DMS79 (cell line): ENCODE data around the gene HSP90AB1.

Experiments used
- DNase-seq: peaks from one replicate; lab custom pipeline; 2025; lab: John Stamatoyannopoulos, UW

Gene HSP90AB1

GRCh38 chr6:44246663-44247337 is at the start of gene HSP90AB1:
TSS of gene HSP90AB1 (plus strand) at chr6:44247101. CDS start at chr6:44248630, 1,529 bp downstream.
- peak; percentile 96 for DNase-seq

DNA sequence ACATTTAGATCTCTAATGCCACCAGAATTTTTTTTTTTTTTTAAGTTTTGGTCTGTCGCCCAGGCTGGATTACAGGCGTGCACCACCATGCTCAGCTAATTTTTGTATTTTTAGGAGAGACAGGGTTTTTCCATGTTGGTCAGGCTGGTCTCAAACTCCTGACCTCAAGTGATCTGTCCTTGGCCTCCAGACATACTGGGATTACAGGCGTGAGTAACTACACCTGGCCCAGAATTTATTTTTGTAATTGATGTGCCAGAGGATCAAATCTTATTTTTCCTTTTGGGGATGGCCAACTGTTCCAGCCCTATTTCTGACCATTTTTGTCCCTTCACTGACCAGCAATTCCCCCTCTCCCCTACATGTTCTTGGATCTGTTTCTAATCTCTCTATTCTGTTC is 48.2 kb upstream of the HSP90AB1 start:
- DNase-seq: no peak

DNA sequence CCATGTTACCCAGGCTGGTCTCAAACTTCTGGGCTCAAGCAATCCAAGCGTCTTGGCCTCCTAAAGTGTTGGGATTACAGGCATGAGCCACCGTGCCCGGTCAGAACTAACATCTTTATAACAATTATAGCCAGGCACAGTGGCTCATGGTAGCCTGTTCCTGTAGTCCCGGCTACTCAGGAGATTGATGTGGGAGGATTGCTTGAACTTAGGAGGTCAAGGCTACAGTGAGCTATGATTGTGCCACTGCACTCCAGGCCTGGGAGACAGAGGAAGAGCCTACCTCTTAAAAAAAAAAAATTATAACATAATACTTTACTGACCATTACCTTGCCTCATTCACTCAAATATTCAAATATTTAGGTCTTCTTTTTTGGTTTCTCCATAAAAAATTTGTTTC is 47.0 kb upstream of the HSP90AB1 start:
- no peak for DNase-seq

- DNase-seq: no peak
These were observed 45.7 kb upstream of the HSP90AB1 start for GRCh38 chr6:44201200-44201599.

DNA sequence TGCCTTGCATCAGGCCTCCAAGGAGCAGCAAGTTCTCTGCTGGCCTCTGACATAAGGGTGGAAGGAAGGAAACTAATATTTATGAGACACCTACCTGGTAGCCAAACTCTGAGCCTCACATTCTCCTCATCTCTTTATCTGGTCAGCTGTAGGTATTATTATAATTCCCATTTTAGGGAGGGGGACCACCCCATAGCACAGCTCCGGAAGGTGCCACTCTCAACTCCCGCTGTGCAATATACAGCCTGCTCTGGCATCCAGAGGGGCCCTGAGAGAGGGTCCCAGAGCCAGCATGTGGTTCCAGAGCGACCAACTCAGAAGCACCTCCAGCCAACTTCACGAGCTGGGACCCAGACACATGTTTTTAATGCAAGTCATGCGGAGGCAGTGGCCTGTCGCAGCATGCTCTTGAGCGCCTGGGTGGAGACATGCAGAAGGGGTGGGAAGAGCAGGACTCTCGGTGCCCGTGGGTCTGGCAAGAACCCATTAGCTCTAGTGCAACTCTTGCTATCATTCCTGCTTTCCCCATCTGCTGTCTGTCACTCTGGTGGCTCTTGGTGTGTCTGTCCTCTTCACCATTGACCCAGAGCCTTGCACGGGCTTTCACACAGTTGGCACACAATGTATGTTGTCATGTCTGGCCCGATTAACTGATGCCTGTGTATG is 45.1 kb upstream of the HSP90AB1 start:
- DNase-seq: no peak

GRCh38 chr6:44202332-44202971 is 44.4 kb upstream of the HSP90AB1 start:
- DNase-seq: no peak

- no peak for DNase-seq
These were observed 43.7 kb upstream of the HSP90AB1 start for GRCh38 chr6:44202972-44203750.

- DNase-seq: no peak
These were observed 42.9 kb upstream of the HSP90AB1 start for GRCh38 chr6:44203955-44204354.

DNA sequence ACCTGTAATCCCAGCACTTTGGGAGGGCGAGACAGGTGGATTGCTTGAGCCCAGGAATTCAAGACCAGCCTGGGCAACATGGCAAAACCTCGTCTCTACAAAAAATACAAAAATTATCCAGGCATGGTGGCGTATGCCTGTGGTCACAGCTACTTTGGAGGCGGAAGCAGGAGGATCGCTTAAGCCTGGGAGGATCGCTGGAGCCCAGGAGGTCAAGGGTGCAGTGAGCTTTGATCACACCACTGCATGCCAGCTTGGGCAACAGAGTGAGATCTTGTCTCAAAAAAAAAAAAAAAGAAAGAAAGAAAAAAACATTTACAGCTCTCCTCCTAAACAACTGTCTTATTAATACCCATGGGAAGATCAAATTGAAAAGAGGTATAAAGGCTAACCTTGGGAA is 38.9 kb upstream of the HSP90AB1 start:
- no peak for DNase-seq

- DNase-seq: no peak
These were observed 35.6 kb upstream of the HSP90AB1 start for GRCh38 chr6:44211284-44211683.

- DNase-seq: no peak
These were observed 32.6 kb upstream of the HSP90AB1 start for GRCh38 chr6:44214307-44214706.

GRCh38 chr6:44216677-44217331 is 30.1 kb upstream of the HSP90AB1 start, which contains the start of gene MYMX:
TSS of gene MYMX (plus strand) at chr6:44216926. CDS start at chr6:44217472, 546 bp downstream.
- no peak for DNase-seq

DNA sequence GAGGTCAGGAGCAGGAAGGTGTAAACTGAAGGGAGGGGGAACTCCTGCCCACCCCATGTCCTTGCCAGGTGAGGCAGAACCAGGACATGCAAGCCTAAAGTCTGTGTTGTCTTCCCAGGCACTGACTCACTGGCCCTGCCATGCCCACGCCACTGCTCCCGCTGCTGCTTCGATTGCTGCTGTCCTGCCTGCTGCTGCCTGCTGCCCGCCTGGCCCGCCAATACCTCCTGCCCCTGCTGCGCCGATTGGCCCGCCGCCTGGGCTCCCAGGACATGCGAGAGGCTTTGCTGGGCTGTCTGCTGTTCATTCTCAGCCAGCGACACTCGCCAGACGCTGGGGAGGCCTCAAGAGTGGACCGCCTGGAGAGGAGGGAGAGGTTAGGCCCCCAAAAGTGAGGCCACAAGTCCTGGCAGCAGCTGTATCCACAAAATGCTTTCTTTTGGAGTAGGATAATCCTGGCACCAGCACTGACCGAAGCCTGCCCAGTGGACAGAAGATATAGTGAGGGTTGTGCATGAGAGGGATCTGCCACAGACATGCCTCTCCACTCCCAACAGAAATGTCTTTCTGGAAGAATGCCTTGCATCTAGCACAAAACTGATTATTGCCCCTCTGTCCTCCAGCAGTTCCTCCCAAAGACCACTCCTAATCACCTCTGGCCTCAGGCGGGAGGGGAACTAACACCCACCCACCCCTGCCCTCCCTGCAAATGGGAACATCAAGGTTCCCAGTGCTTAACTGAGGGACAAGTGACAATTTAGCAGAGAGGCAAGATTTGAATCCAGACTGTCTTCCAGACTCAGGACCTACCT is 29.4 kb upstream of the HSP90AB1 start:
- no peak for DNase-seq

DNA sequence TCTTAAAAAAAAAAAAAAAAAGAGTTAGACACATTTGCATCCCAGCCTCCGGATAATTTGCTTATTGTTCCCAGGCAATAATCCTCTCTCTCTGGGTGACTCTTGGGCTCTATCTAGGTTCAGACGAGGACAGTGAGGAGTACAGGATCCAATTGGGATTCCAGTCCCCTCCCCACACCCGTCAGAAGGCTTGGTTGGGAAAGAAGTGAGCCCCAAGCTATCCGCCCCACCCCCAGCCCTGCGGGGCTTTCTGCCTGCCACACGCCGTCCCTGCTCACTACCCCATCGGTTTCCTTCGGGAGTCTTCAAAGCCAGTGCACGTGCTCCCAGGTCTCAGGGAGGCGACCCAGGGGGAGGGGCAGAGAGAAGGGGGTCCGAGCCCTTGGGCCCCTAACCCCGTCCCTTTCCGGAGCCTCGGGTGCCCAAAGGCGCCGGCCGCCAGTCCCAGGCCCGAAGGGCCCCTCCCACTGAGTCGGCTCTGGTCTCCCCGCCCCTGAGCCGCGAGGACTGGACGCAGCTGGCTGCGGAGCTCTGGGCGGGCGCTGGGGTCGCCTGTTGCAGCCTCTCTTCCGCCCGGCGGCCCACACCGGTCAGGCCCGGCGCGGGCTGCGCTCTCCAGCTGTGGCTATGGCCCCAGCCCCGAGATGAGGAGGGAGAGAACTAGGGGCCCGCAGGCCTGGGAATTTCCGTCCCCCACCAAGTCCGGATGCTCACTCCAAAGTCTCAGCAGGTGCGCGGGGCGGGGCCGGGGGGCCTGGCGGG is 27.7 kb upstream of the HSP90AB1 start:
- peak; percentile 57 for DNase-seq

DNA sequence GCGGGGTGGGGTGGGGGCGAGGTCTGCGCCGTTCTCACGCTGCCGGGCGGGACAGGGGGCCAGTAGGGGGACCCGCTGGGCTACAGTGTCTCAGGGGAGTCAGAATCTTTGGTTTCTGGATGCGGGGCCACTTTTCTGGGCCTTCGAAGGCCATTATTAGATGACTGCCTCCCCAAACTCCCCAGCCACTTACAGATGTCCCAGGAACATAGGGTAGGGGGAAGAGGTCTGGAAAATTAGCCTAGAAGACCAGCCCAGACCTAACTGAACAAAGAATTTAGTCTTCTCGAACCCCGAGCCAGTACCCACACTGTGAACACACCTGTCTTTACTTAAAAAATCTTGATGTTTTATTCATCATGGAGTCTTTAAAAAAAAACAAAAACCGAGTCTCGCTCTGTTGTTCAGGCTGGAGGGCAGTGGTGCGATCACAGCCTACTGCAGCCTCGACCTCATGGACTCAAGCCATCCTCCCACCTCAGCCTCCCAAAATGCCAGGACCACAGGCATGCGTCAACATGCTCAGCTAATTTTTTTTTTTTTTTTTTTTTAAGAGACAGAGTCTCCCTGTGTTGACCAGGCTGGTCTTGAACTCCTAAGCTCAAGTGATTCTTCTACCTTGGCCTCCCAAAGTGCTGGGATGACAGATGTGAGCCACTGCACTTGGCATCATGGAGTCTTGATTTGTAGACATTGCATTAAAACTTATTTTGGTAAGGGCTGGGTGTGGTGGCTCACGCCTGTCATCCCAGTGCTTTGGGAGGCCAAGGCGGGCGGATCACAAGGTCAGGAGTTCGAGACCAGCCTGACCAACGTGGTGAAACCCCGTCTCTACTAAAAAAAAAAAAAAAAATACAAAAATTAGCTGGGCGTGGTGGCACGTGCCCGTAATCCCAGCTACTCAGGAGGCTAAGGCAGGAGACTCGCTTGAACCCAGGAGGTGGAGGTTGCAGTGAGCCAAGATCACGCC is 26.8 kb upstream of the HSP90AB1 start:
- DNase-seq: no peak

- DNase-seq: no peak
These were observed 26.0 kb upstream of the HSP90AB1 start for GRCh38 chr6:44220913-44221290.

- peak; percentile 55 for DNase-seq
These were observed 25.5 kb upstream of the HSP90AB1 start for GRCh38 chr6:44221291-44221960.

DNA sequence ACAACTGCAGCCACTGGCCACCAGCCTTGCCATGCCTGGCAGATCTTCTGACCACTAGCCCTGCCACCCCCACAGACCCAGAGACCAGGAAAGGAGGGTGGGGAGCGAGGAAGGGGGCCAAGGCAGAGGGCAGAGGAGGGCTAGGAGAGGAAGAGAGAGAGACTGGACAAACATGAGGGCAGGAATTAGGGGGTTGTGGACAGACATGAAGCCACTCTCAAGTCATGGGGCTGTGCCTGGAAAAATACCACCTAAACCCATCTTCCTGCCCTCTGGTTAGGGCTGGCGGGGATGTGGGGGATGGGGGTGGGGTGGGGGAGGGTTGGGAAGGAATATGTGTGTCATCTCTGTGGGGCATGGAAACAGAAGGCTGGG is 25.0 kb upstream of the HSP90AB1 start:
- DNase-seq: no peak
